Neural progenitor cell (in vitro differentiated cells): ENCODE data around the gene ATP6AP2. TPM values are rescaled to one million over a fixed set of nuclear protein-coding genes. Genes with fewer than 3 reads are reported as not detected.

Experiments used
- DNase-seq: peaks from one replicate; pipeline ENCODE4 v3.0.0-alpha.2; 2016; ENCODE audit warnings: low spot score
- H2AFZ ChIP-seq: fragments of 200-600 bp; sonication (generic); replicated peaks from 2 replicates; pipeline ENCODE4 v1.6.1; 2016; ENCODE audit warnings: antibody characterized with exemption
- H3F3A ChIP-seq: fragments of 200-600 bp; sonication (generic); 2 replicates; pipeline ENCODE4 v1.6.1; 2016; ENCODE audit warnings: antibody characterized with exemption, low read depth
- H3K27ac ChIP-seq: fragments of 200-600 bp; sonication (generic); 2 replicates; pipeline ENCODE4 v1.5.1; 2016; ENCODE audit warnings: mild to moderate bottlenecking
- H3K27me3 ChIP-seq: fragments of 200-600 bp; sonication (generic); 2 replicates; pipeline ENCODE4 v1.6.1; 2016; ENCODE audit warnings: mild to moderate bottlenecking, moderate library complexity
- H3K36me3 ChIP-seq: fragments of 200-600 bp; sonication (generic); 2 replicates; pipeline ENCODE4 v1.5.1; 2016
- H3K4me1 ChIP-seq: fragments of 200-600 bp; sonication (generic); 2 replicates; pipeline ENCODE4 v1.6.1; 2016; ENCODE audit warnings: mixed run types
- H3K4me2 ChIP-seq: fragments of 200-600 bp; sonication (generic); 2 replicates; pipeline ENCODE4 v1.6.1; 2016
- H3K4me3 ChIP-seq: fragments of 200-600 bp; sonication (generic); 2 replicates; pipeline ENCODE4 v1.5.1; 2016
- H3K79me2 ChIP-seq: fragments of 200-600 bp; sonication (generic); 2 replicates; pipeline ENCODE4 v1.6.1; 2016; ENCODE audit warnings: low read depth
- H3K9ac ChIP-seq: fragments of 200-600 bp; sonication (generic); 2 replicates; pipeline ENCODE4 v1.6.1; 2016
- H3K9me3 ChIP-seq: fragments of 200-600 bp; sonication (generic); 2 replicates; pipeline ENCODE4 v1.5.1; 2016; ENCODE audit warnings: low read depth
- H4K20me1 ChIP-seq: fragments of 200-600 bp; sonication (generic); 2 replicates; pipeline ENCODE4 v1.6.1; 2016; ENCODE audit warnings: low read depth
- H3K27ac Mint-ChIP-seq: 3 replicates; pipeline ENCODE4 v1.8.0; 2021; ENCODE audit warnings: mixed read lengths
- H3K27me3 Mint-ChIP-seq: 2 replicates; pipeline ENCODE4 v1.8.0; 2022; ENCODE audit warnings: low read depth, mild to moderate bottlenecking, inconsistent platforms, moderate library complexity, mixed read lengths; ENCODE audit not compliant: insufficient read depth
- H3K36me3 Mint-ChIP-seq: 3 replicates; pipeline ENCODE4 v1.8.0; 2021; ENCODE audit warnings: mixed read lengths
- H3K4me1 Mint-ChIP-seq: 3 replicates; pipeline ENCODE4 v1.8.0; 2021; ENCODE audit warnings: mixed read lengths
- H3K4me3 Mint-ChIP-seq: 3 replicates; pipeline ENCODE4 v1.8.0; 2021; ENCODE audit warnings: mild to moderate bottlenecking, moderate library complexity, mixed read lengths
- H3K9me3 Mint-ChIP-seq: 3 replicates; pipeline ENCODE4 v1.8.0; 2020; ENCODE audit warnings: mixed read lengths
- EZH2 ChIP-seq: fragments of 200-600 bp; sonication (generic); IDR thresholded peaks from 2 replicates; pipeline ENCODE4 v1.6.1; 2017; ENCODE audit warnings: antibody characterized with exemption, mild to moderate bottlenecking, moderate library complexity
- EZH2phosphoT487 ChIP-seq: fragments of 200-600 bp; sonication (generic); IDR thresholded peaks from 2 replicates; pipeline ENCODE4 v1.6.1; 2017; ENCODE audit warnings: antibody characterized with exemption
- total RNA-seq: library from RNA; depleted of rRNA; stranded (reverse); fragments of >200 nt; gene quantifications from 2 replicates; pipeline ENCODE4 v1.2.3, GENCODE V29; 2015; ENCODE audit warnings: low replicate concordance
- TF ChIP-seq, protein P1 (sequence below): fragments of 200-600 bp; sonication (generic); IDR thresholded peaks from 2 replicates; pipeline ENCODE4 v1.5.1; 2017; ENCODE audit warnings: antibody characterized with exemption, mild to moderate bottlenecking

Gene ATP6AP2
- total RNA-seq, 1 donor from 2014 or later: 88.1 TPM

DNA sequence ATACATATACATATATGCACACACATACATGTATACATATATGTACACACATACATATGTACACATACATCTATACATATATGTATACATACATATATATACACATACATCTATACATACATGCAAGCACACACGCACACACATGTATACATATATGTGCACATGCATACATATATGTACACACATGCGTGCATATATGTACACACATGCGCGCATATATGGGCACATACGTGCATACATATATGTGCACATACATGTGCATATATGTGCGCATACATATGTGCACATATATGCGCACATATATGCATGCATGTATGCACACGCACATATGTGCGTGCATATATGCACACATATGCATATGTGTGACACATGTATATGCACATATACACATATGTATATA lies 35.2 kb downstream of the ATP6AP2 start:
- Histone ChIP-seq H3K27ac (no peak overlapping the region), H3K4me2 (no peak overlapping the region), H3F3A (peaks cover 8% of the 10 kb centered on the region), H4K20me1 (no peaks in the 10 kb centered on the region), H3K9ac (no peak overlapping the region), H2AFZ (no peak overlapping the region), H3K79me2 (no peaks in the 10 kb centered on the region), H3K36me3 (no peaks in the 10 kb centered on the region), H3K9me3 (no peaks in the 10 kb centered on the region), H3K4me3 (no peak overlapping the region), H3K27me3 (no peaks in the 10 kb centered on the region), H3K4me1 (no peaks in the 10 kb centered on the region)
- no peak overlapping the region for H3K4me3 Mint-ChIP-seq
- H3K9me3 Mint-ChIP-seq: no peaks in the 10 kb centered on the region
- no peak for DNase-seq
- TF ChIP-seq EZH2: no peak
- no peak for TF ChIP-seq EZH2phosphoT487
- TF ChIP-seq, protein P1, sequence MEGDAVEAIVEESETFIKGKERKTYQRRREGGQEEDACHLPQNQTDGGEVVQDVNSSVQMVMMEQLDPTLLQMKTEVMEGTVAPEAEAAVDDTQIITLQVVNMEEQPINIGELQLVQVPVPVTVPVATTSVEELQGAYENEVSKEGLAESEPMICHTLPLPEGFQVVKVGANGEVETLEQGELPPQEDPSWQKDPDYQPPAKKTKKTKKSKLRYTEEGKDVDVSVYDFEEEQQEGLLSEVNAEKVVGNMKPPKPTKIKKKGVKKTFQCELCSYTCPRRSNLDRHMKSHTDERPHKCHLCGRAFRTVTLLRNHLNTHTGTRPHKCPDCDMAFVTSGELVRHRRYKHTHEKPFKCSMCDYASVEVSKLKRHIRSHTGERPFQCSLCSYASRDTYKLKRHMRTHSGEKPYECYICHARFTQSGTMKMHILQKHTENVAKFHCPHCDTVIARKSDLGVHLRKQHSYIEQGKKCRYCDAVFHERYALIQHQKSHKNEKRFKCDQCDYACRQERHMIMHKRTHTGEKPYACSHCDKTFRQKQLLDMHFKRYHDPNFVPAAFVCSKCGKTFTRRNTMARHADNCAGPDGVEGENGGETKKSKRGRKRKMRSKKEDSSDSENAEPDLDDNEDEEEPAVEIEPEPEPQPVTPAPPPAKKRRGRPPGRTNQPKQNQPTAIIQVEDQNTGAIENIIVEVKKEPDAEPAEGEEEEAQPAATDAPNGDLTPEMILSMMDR: no peak
- peaks cover 5% of the 10 kb centered on the region for H3K4me1 Mint-ChIP-seq
- H3K27ac Mint-ChIP-seq: no peak overlapping the region
- no peaks in the 10 kb centered on the region for H3K36me3 Mint-ChIP-seq
- no peaks in the 10 kb centered on the region for H3K27me3 Mint-ChIP-seq

DNA sequence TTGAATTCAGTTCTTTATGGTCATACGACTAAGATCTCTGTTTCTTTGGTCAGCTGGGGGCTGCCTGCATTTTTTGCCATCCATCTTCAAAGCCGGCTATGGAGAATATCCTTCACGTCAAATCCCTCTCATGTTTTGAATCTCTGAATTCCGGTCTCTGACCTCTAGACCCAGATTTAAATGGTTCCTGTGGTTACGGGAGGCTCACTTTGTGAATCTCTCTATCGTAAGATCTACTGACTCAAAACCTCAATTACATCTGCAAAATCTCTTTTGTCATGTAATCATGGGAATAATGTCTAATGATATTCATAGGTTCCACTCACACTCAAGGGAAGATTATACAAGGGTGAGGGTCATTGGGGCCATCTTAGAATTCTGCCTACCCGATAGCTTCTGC lies 36.8 kb downstream of the ATP6AP2 start:
- Mint-ChIP-seq H3K36me3 (no peaks in the 10 kb centered on the region), H3K27me3 (no peaks in the 10 kb centered on the region), H3K9me3 (no peaks in the 10 kb centered on the region), H3K4me3 (no peak overlapping the region), H3K27ac (no peak overlapping the region), H3K4me1 (peaks cover 5% of the 10 kb centered on the region)
- Histone ChIP-seq H3K4me1 (no peaks in the 10 kb centered on the region), H3K9ac (no peak overlapping the region), H3K27ac (no peak overlapping the region), H3F3A (peaks cover 8% of the 10 kb centered on the region), H3K79me2 (no peaks in the 10 kb centered on the region), H2AFZ (no peak overlapping the region), H3K4me3 (no peak overlapping the region), H3K36me3 (no peaks in the 10 kb centered on the region), H4K20me1 (no peaks in the 10 kb centered on the region), H3K4me2 (no peak overlapping the region), H3K27me3 (no peaks in the 10 kb centered on the region), H3K9me3 (no peaks in the 10 kb centered on the region)
- TF ChIP-seq EZH2 (no peak), EZH2phosphoT487 (no peak)
- TF ChIP-seq, protein P1: no peak
- no peak for DNase-seq

DNA sequence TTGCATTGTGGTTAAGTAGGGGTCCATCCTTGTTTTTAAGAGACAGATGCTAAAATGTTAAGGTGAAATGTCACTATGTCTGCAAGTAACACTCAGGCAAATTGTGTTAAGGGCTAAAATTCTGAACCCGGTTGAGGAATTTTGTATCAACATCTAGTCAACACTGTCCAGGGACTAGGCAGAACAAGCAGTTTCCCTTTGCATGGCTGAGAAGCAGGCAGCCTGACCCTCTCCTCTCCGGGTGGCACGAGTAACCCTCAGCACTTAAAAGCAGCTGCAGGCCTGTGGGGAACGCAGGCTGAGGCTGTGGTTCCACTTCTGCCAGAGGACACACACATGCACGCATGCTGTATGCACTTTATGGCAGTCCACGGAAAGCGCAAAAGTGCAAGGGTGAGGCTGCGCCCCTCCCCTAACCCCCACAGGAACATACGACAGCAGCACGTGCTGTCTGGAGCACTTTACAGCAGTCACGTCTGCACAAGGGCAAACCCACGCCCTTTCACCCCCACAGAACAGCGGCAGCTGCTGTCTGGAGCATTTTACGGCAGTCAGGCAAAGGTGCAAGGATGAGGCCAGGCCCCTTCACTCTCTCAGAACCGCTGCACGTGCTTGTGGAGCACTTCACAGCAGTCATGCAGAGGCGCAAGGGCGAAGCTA lies 41.8 kb downstream of the ATP6AP2 start:
- no peaks in the 10 kb centered on the region for H3K36me3 ChIP-seq
- Mint-ChIP-seq H3K4me1 (peaks cover under 1% of the 10 kb centered on the region), H3K27ac (no peak overlapping the region), H3K9me3 (peaks cover 6% of the 10 kb centered on the region), H3K36me3 (no peaks in the 10 kb centered on the region), H3K27me3 (peaks cover 2% of the 10 kb centered on the region), H3K4me3 (no peak overlapping the region)
- H3K27ac ChIP-seq: no peak overlapping the region
- H3K27me3 ChIP-seq: no peaks in the 10 kb centered on the region
- no peak overlapping the region for H3K4me3 ChIP-seq
- no peak overlapping the region for H2AFZ ChIP-seq
- no peaks in the 10 kb centered on the region for H3K9me3 ChIP-seq
- no peak for DNase-seq
- H3K79me2 ChIP-seq: no peaks in the 10 kb centered on the region
- no peaks in the 10 kb centered on the region for H3F3A ChIP-seq
- TF ChIP-seq EZH2phosphoT487 (no peak), EZH2 (no peak)
- no peaks in the 10 kb centered on the region for H3K4me1 ChIP-seq
- H3K4me2 ChIP-seq: no peak overlapping the region
- no peaks in the 10 kb centered on the region for H4K20me1 ChIP-seq
- no peak overlapping the region for H3K9ac ChIP-seq

DNA sequence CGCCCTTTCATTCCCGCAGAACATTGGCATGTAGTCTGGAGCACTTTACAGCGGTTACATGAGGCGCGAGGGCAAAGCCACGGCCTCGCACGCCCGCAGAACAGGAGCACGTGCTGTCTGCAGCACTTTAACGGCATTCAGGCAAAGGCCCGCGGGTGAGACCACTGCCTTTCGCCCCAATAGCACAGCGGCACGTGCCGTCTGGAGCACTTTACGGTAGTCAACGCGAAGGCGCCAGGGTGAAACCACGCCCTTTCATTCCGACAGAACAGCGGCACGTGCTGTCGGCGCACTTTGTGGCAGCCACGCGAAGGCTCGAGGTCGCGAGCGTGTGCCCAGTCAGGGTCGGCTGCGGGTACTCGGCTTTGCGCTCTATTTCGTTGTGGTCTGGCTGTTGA lies 42.4 kb downstream of the ATP6AP2 start, which contains the start of gene MPC1L:
Gene MPC1L (plus strand): TSS at position 290 of the 398 bp plus-strand sequence. CDS start 138 bp downstream, outside the sequence.
- Histone ChIP-seq H3K4me2 (no peak within 1 kb of the TSS), H4K20me1 (no peaks in the 10 kb centered on the region)

More for the DNA sequence above, 42.4 kb downstream of the ATP6AP2 start, which contains the start of gene MPC1L:
- Histone ChIP-seq H3K27me3 (no peaks in the 10 kb centered on the region), H3K36me3 (no peaks in the 10 kb centered on the region), H3K9ac (no peak within 1 kb of the TSS), H3K9me3 (no peaks in the 10 kb centered on the region), H2AFZ (no peak within 1 kb of the TSS), H3K4me3 (no peak within 1 kb of the TSS), H3F3A (no peaks in the 10 kb centered on the region), H3K27ac (no peak within 1 kb of the TSS), H3K4me1 (no peaks in the 10 kb centered on the region), H3K79me2 (no peaks in the 10 kb centered on the region)
- Mint-ChIP-seq H3K27me3 (peaks cover 2% of the 10 kb centered on the region), H3K4me1 (no peaks in the 10 kb centered on the region), H3K4me3 (no peak within 1 kb of the TSS), H3K36me3 (no peaks in the 10 kb centered on the region), H3K27ac (no peak within 1 kb of the TSS), H3K9me3 (peaks cover 6% of the 10 kb centered on the region)
- DNase-seq: no peak
- TF ChIP-seq, protein P1: no peak
- TF ChIP-seq EZH2phosphoT487: no peak
- no peak for TF ChIP-seq EZH2
